GM18858 (cell line): Measurements from ENCODE around the gene NDUFAF4.
"Not testable (repeated sequence)": the region's sequence is repeated elsewhere in the genome, so short reads cannot be mapped to it uniquely, and the experiment has no call there.

Experiments used
- ATAC-seq: cut with Tn5 transposase; IDR thresholded peaks from one replicate; pipeline ENCODE4 v1.9.1; 2021; ENCODE audit not compliant: unreplicated experiment

NDUFAF4 gene

DNA sequence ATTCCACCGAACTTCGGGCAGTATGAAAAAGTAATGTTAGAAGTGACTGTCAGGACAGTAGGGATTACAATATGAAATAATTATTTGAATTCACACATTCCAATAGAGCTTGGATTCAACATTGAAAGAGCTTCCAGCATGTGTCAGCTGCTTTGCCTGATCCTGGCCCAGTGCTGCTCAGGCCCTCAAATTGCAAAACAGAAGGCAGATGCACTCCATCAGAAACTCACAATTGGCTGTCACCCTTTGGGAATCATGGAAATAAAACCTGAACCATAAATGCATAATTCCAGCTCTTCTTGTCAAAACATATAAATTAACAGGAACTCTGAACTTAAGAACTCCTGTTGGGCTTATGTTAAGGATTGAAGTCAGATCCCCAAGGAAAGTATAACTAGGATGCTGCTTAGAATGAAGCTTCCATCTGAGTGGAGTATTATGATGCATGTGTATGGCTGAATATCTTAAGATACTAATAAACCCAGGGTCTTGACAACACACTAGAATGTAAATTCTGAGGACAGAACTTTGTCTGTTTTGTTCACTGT is 1.8 kb upstream of the NDUFAF4 start:
- ATAC-seq, result no peak

- no peak for ATAC-seq
These were observed 1.3 kb upstream of the NDUFAF4 start for GRCh38 chr6:96899019-96899418.

GRCh38 chr6:96898241-96898851 is 655 bp upstream of the NDUFAF4 start:
- ATAC-seq, result no peak

DNA sequence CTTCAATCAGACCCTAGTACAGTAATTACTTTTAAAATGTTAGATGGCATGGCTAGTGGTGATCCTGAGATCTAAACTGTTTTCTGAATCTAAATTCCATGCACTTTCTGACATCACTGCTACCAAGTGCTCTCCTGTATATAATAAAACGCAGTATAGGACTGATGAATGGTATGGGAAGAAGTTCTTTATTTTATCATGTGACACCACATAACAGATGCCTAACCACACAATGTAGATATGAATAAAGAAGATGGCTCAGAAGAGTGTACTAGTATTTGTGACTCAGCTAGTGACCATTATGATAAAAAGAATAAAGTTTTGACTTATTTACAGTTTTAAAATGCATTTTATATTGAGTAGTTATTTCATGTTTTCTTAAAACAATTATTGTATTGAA is 8.5 kb downstream of the NDUFAF4 start:
- no peak for ATAC-seq

DNA sequence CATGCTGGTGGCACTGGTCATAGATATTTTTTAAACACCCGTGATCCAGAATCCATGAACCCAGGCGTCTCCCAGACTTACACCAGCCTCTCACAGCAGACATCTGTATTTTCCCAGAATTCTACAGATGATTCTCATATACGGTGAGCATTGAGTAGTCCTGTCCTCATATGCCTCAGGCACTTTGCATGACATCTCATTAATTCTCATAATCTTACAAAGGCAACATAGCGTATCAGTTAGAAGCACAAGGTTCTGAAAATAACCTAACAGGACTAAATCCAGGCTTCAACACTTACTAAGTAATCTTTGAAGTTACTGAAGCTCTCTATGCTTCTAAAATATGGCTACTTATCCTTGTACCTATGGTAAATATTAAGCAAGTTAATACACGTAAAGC is 8.9 kb downstream of the NDUFAF4 start:
- ATAC-seq, result no peak

GRCh38 chr6:96886519-96886918 is 11.2 kb downstream of the NDUFAF4 start:
- ATAC-seq, result no peak

GRCh38 chr6:96885187-96885631 is 12.5 kb downstream of the NDUFAF4 start:
- ATAC-seq, result not testable (repeated sequence)

- ATAC-seq, result no peak
These were observed 19.5 kb downstream of the NDUFAF4 start for GRCh38 chr6:96878143-96878542.

- ATAC-seq, result no peak
These were observed 20.7 kb downstream of the NDUFAF4 start for GRCh38 chr6:96876886-96877545.

- no peak for ATAC-seq
These were observed 24.7 kb downstream of the NDUFAF4 start for GRCh38 chr6:96872976-96873375.

- no peak for ATAC-seq
These were observed 32.7 kb downstream of the NDUFAF4 start for GRCh38 chr6:96865055-96865405.

DNA sequence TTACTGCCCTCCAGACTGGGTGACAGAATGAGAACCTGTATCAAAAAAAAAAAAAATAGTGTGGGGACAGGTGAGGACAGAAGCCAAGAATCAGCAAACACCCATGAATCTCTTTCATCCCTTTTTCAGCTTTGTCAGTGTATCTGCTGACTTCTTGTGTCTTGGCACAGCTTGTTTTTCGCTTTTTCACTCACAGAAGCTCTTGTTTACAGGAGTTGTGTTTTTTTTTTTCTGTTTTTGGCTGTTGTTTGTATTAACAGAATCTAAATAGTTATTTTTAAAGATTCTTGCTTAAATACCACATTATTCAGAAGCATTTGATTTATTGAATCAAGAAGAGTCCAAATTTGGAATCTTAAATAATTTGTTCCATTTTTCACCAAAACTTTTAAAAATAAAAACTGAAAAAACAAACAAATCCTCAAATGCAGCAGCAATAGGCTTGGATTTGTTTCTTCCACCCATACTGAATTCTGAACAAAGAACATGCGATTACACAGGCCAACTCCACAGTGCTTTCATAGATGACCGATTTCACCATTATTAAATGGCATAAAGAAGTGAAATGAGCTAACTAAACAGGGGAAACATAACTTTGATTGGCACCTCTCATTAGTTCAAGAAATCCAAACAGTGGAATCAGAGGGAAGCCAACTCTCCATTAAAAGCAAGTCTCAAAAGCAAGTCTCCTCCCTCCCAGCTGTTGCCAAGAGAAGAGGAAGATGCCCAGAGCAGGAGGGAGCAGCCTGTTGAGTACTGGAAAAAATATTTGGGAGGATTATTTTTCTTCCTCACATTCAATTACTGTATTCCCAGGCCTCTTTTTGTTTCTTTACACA is 33.3 kb downstream of the NDUFAF4 start:
- no peak for ATAC-seq

GRCh38 chr6:96862560-96862959 is 35.1 kb downstream of the NDUFAF4 start:
- ATAC-seq, result no peak

DNA sequence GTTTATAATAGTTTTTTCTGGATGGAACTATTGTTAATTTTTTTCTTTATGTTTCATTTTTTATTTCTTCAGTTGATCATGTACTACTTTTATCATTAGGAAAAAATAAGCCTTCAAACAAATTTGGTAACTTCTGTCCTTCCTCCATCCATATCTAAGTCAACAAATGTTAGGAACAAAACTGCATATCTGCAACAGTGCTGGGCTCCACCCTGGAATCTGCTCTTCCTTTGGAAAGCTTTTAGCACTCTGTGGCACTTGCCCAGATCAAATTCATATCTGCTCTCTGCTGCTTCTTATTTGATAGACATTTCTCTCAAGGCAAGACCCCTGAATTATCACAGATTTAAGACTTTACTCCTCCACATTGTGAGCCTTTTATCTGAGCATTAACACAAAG is 36.1 kb downstream of the NDUFAF4 start:
- ATAC-seq, result no peak

DNA sequence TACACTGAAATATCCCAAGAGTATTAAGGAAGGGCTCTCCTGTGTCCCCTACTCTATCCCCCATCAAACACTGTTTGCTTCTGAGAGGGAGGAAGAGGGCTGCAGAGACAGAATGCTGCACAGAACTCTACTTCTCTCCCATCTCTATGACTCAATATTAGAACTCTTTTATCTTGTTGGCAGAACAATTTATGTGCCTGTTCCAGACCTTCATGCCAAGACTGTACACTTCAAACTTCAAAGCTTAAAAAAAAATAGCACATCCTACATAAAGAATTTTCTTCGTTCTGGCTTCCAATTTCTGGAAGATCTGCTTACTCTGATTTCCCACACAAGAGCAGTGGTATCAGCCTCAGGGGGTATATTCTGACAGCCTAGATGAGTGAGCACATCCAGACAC is 40.8 kb downstream of the NDUFAF4 start:
- ATAC-seq, result no peak

DNA sequence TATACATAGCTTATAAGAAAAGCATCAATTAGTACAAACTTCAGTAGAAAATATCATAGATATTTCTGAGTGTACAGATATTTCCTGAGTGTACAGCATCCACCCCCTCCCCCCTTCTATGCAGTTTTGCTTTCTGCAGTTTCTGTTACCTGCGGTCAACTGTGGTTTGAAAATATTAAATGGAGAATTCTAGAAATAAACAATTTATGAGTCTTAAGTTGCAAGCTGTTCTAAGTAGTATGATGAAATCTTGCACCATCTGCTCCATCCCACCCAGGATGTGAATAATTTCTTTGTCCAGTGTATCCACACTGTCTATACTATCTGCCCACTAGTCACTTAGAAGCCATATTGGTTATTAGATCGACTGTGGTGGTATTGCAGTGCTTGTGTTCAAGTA is 44.6 kb downstream of the NDUFAF4 start:
- no peak for ATAC-seq

GRCh38 chr6:96852605-96853004 is 45.1 kb downstream of the NDUFAF4 start:
- no peak for ATAC-seq

GRCh38 chr6:96851858-96852257 is 45.8 kb downstream of the NDUFAF4 start:
- ATAC-seq, result no peak

DNA sequence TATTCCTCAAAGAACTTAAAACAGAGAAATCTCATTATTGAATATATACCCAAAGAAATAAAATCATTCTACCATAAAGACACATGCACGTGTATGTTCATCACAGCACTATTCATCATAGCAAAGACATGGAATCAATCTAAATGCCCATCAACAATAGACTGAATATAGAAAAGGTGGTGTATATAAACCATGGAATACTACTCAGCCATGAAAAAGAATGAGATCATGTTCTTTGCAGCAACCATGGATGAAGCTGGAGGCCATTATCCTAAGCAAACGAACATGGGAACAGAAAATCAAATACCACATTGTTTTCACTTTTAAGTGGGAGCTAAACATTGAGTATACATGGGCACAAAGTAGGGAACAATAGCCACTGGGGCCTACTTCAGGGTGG is 48.1 kb downstream of the NDUFAF4 start:
- no peak for ATAC-seq

DNA sequence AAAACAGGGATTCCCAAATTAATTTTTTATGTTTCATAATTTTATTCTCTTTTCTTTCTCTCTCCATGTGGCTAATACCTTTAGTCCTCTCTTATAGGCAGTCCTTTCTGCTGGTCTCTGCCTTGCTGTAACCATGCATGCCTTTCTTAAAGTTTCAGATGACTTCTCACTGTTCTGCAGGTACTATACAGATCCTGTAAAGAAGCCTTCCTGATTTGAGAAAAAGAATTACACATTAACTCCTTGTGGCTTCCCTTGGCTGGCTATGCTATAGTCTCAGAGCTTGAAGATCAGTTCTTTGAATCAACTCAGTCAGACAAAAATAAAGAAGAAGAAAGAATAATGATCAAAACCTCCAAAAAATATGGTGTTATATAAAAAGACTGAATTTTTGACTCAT is 53.2 kb downstream of the NDUFAF4 start:
- no peak for ATAC-seq

- no peak for ATAC-seq
These were observed 56.3 kb downstream of the NDUFAF4 start for GRCh38 chr6:96841345-96841744.
